Esophagus squamous epithelium (tissue), 5 donors: Measurements from ENCODE around the gene KCNJ12. TPM values are rescaled to one million over a fixed set of nuclear protein-coding genes. Genes with fewer than 3 reads are reported as not detected.
"Not testable (repeated sequence)": the region's sequence is repeated elsewhere in the genome, so short reads cannot be mapped to it uniquely, and the experiment has no call there.

Experiments used
- DNase-seq: peaks from one replicate; lab custom pipeline; 2025; lab: John Stamatoyannopoulos, UW
- H3K27ac ChIP-seq, 4 donors: fragments of 200-600 bp; sonication (generic); one replicate each; pipeline ENCODE4 v1.5.1; 2016 to 2019; ENCODE audit warnings: mild to moderate bottlenecking in 1 of 4
- H3K27me3 ChIP-seq, 4 donors: fragments of 200-600 bp; sonication (generic); 1 replicate in 3 of 4; 2 replicates in 1 of 4; pipeline versions ENCODE4 v1.5.1 to v1.6.0; 2017 to 2021; ENCODE audit warnings: antibody characterized with exemption in 1 of 4
- H3K36me3 ChIP-seq, 3 donors: fragments of 200-600 bp; sonication (generic); one replicate each; pipeline ENCODE4 v1.5.1; 2016 to 2019
- H3K4me1 ChIP-seq, 3 donors: fragments of 200-600 bp; sonication (generic); one replicate each; pipeline ENCODE4 v1.5.1; 2017 to 2019
- H3K4me3 ChIP-seq, 4 donors: fragments of 200-600 bp; sonication (generic); 1 replicate in 3 of 4; 2 replicates in 1 of 4; pipeline ENCODE4 v1.5.1; 2016 to 2019; ENCODE audit warnings: mild to moderate bottlenecking in 2 of 4, moderate library complexity in 1 of 4
- H3K9me3 ChIP-seq, 3 donors: fragments of 200-600 bp; sonication (generic); one replicate each; pipeline ENCODE4 v1.5.1; 2016 to 2019
- POLR2A ChIP-seq, 4 donors: fragments of 450-650 bp; IDR thresholded peaks; one replicate each; pipeline ENCODE4 v1.6.1; 2017; ENCODE audit warnings: antibody characterized with exemption in 4 of 4, mild to moderate bottlenecking in 4 of 4, moderate library complexity in 3 of 4
- WGBS, 2 donors: methylation state at CpG; one replicate each; pipeline ENCODE4 v1.1.5; 2018; 5-methylcytosine and 5-hydroxymethylcytosine counted together
- intact Hi-C: fragments of 100-400 bp; cut with DNase I; formaldehyde crosslinking; loops from one replicate; pipeline ENCODE4 v1.15.0; 2022
- total RNA-seq, 4 donors: library from RNA; depleted of rRNA; stranded (reverse); fragments of >200 nt; gene quantifications; one replicate each; pipeline ENCODE4 v1.1.0, GENCODE V29; 2016
- TF ChIP-seq, protein P1 (sequence below), 6 experiments: fragments of 450-650 bp in 4 of 6; fragments of 200-600 bp in 2 of 6; sonication (generic) in 2 of 6; IDR thresholded peaks; one replicate each; pipeline ENCODE4 v1.5.1; 2016 to 2019; ENCODE audit warnings: antibody characterized with exemption in 6 of 6, mild to moderate bottlenecking in 4 of 6, moderate library complexity in 4 of 6
- donor health status: DM: yes; HTN: yes; CAD: no.

The KCNJ12 gene
- total RNA-seq, 4 donors from 2014 or later = 0.09 to 0.73 (median 0.38) TPM; not detected in 1

- H3K4me1 ChIP-seq, H3K27me3 ChIP-seq, H3K4me3 ChIP-seq, intact Hi-C loops, H3K27ac ChIP-seq, H3K9me3 ChIP-seq, H3K36me3 ChIP-seq, DNase-seq: not testable (repeated sequence)
- 96 to 100% methylated on average over 1 to 4 of the region's 14 CpGs for WGBS, 2 donors
Observed at GRCh38 chr17:21422311-21423189, 46.4 kb downstream of the KCNJ12 start.

GRCh38 chr17:21423190-21423493 is 47.0 kb downstream of the KCNJ12 start:
- 95% methylated on average over 3 of the region's 9 CpGs; no CpG with 5 or more reads in 1 of the 2 donors for WGBS, 2 donors
- H3K4me1 ChIP-seq, DNase-seq, H3K9me3 ChIP-seq, H3K27ac ChIP-seq, H3K27me3 ChIP-seq, intact Hi-C loops, H3K36me3 ChIP-seq, H3K4me3 ChIP-seq: not testable (repeated sequence)

DNA sequence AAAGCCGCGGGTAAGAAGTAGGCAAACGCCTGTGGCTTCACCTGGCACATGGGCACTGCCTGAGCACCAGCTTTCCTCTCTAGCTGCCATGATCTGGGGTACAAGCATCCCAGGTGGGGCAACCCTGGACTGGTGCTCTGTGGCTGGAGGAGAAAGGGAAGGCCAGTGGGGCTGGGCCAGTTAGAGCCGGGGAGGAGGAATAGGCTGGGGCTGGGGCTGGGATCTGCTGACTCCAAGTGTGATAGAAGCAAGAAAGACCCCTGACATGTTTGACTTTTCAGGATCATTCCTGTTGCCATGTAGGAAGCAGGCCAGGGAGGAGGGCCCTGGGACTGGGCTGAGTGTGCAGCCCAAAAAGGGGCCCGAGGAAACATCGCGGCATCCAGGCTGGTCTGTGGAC is 48.5 kb downstream of the KCNJ12 start:
- DNase-seq, H3K9me3 ChIP-seq, H3K4me3 ChIP-seq, H3K27me3 ChIP-seq, intact Hi-C loops, H3K4me1 ChIP-seq, H3K36me3 ChIP-seq, H3K27ac ChIP-seq: not testable (repeated sequence)
- 83% methylated on average over 3 to 6 of the region's 7 CpGs for WGBS, 2 donors

DNA sequence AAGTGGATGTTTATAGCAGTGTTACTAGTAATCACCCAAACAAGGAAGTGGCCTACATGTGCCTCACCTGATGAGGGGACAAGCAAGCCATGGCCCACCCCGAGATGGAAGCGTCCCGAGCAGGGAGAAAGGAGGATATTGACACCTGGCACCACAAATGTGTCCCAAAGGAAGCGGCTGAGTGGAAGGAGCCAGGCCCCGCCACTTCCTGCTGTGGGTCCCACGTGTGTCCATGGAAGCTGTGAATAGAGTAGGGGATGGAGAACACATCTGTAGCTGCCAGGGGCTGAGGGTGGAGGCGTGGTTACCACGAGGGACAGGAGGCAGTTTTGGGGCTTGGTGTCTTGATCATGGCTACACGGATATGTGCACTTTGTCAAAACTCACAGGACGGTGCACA is 49.2 kb downstream of the KCNJ12 start:
- Histone ChIP-seq H3K9me3 (no peaks in the 10 kb centered on the region), H3K36me3 (no peaks in the 10 kb centered on the region), H3K27ac (no peak overlapping the region), H3K4me1 (no peaks in the 10 kb centered on the region), H3K4me3 (no peak overlapping the region), H3K27me3 (no peaks in the 10 kb centered on the region)
- no peak for TF ChIP-seq POLR2A (IDR thresholded peaks at IDR 0.05)
- TF ChIP-seq, protein P1, sequence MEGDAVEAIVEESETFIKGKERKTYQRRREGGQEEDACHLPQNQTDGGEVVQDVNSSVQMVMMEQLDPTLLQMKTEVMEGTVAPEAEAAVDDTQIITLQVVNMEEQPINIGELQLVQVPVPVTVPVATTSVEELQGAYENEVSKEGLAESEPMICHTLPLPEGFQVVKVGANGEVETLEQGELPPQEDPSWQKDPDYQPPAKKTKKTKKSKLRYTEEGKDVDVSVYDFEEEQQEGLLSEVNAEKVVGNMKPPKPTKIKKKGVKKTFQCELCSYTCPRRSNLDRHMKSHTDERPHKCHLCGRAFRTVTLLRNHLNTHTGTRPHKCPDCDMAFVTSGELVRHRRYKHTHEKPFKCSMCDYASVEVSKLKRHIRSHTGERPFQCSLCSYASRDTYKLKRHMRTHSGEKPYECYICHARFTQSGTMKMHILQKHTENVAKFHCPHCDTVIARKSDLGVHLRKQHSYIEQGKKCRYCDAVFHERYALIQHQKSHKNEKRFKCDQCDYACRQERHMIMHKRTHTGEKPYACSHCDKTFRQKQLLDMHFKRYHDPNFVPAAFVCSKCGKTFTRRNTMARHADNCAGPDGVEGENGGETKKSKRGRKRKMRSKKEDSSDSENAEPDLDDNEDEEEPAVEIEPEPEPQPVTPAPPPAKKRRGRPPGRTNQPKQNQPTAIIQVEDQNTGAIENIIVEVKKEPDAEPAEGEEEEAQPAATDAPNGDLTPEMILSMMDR (IDR thresholded peaks at IDR 0.05) = no peak
- intact Hi-C loops = no loop called here
- WGBS, 2 donors = 73 to 77% methylated on average over 9 to 10 of the region's 10 CpGs
- DNase-seq = no peak

DNA sequence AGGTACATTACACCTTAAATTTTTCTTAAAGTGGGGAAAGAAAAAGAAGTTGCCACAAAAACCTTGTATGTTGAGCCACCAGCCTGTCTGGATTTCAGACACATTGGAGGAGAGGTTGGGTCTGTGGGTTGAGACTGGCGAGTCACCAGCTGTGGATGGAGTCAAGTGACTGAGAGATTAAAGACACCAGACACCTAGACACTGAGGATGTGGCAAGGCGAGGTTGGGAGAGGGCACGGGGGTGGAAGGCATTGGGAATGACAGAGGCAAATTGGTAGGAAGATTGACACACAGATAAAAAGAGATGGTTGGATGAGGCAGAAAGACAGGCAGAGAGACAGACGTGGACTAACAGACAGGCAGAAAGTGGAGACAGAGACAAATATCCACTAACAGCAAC is 49.6 kb downstream of the KCNJ12 start:
- no peaks in the 10 kb centered on the region for H3K36me3 ChIP-seq
- no peaks in the 10 kb centered on the region for H3K4me1 ChIP-seq
- H3K9me3 ChIP-seq = no peaks in the 10 kb centered on the region
- 54 to 61% methylated on average over 4 of the region's 4 CpGs for WGBS, 2 donors
- TF ChIP-seq, protein P1 (IDR thresholded peaks at IDR 0.05) = no peak
- TF ChIP-seq POLR2A (IDR thresholded peaks at IDR 0.05) = no peak
- no peaks in the 10 kb centered on the region for H3K27me3 ChIP-seq
- no peak overlapping the region for H3K4me3 ChIP-seq
- intact Hi-C loops = no loop called here
- DNase-seq = no peak
- no peak overlapping the region for H3K27ac ChIP-seq

- H3K4me1 ChIP-seq, intact Hi-C loops, DNase-seq, H3K4me3 ChIP-seq, H3K27me3 ChIP-seq, H3K36me3 ChIP-seq, H3K9me3 ChIP-seq, H3K27ac ChIP-seq: not testable (repeated sequence)
- WGBS, 2 donors = 62 to 65% methylated on average over 5 to 7 of the region's 8 CpGs
Observed at GRCh38 chr17:21426246-21426645, 50.1 kb downstream of the KCNJ12 start.

DNA sequence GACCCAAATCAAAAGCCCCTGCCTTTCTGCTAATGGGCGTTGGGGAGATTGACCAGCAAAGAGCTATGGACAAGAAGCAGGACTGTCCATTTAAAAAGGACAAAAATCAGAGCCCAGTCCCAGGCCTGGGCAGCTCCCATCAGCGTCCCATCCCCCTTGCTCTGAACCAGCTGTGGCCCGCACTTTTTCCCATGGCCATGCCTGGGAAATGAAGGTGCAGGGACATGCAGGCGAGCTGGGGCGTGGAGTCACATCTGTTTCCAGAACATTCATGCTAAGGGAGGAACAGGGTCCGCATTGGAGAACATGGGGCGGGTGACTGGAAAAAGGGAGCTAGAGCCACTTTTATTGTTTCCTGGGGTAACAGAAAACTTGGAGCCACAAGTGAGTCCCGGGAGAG is 50.7 kb downstream of the KCNJ12 start:
- H3K27me3 ChIP-seq, intact Hi-C loops, H3K4me3 ChIP-seq, H3K27ac ChIP-seq, H3K36me3 ChIP-seq, DNase-seq, H3K9me3 ChIP-seq, H3K4me1 ChIP-seq: not testable (repeated sequence)
- 84% methylated on average over 6 to 7 of the region's 8 CpGs for whole genome bisulfite sequencing, 2 donors

- not testable (repeated sequence) for H3K27ac ChIP-seq
- WGBS, 2 donors = 29% methylated on average over 1 of the region's 3 CpGs; no CpG with 5 or more reads in 1 of the 2 donors
Observed at GRCh38 chr17:21427727-21428126, 51.6 kb downstream of the KCNJ12 start.

GRCh38 chr17:21428752-21429424 is 52.7 kb downstream of the KCNJ12 start:
- H3K36me3 ChIP-seq, H3K27me3 ChIP-seq, H3K4me1 ChIP-seq, H3K9me3 ChIP-seq, DNase-seq, H3K4me3 ChIP-seq, intact Hi-C loops: not testable (repeated sequence)
- 42 to 49% methylated on average over 5 of the region's 5 CpGs for WGBS, 2 donors
- H3K27ac ChIP-seq = peak overlapping the region in 1 of 4 donors; percentile 28

More at GRCh38 chr17:21427727-21428126, 51.6 kb downstream of the KCNJ12 start:
- H3K4me3 ChIP-seq, intact Hi-C loops, H3K4me1 ChIP-seq, H3K27me3 ChIP-seq, DNase-seq, H3K9me3 ChIP-seq, H3K36me3 ChIP-seq: not testable (repeated sequence)

DNA sequence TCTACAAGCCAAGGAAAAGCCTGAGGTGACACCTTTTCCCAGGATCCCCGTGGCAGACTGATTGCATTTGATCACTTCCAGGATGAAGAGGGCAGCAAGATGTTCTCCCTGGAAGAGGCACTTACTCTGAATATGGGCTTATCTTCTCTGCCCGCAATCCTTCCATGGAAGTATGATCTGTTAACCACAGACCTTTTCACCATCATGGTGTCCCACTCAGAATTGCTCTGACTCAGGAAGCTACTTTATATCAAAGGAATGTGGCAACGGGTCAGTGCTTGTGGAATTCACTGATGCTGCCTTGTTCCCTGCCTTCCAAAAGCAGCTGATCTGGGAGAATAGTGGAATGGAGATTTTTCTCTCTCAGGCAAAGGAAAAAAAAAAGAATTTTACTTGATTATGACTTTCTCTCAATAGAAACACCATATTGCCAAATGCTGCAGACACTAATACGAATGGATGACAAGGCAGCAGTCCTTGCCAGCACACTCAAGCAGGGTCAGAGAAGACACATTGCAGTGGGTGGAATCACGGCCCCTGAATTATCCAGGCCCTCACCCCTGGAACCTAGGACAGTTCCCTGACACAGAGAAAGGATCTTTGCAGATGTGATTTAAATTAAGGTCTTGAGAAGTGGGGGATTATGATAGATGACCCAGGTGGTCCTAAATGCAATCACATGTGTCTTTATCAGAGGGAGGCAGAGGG is 53.9 kb downstream of the KCNJ12 start:
- H3K36me3 ChIP-seq, H3K27ac ChIP-seq, DNase-seq, H3K27me3 ChIP-seq, intact Hi-C loops, H3K9me3 ChIP-seq, H3K4me1 ChIP-seq, H3K4me3 ChIP-seq: not testable (repeated sequence)
- WGBS, 2 donors = 58 to 59% methylated on average over 3 to 4 of the region's 5 CpGs
